HEK293 (cell line): ENCODE results near the gene SLC38A8.
A peak's percentile ranks its signal among the peaks of the same experiment; 100 is the strongest.

ENCODE experiments used
- CTCF ChIA-PET: fragments of 350-600 bp; formaldehyde crosslinking; extraction: SDS; loops from one replicate; lab custom pipeline; 2021; ENCODE audit warnings: antibody characterized with exemption; lab: Yijun Ruan, JAX
- POLR2A ChIA-PET: fragments of 300-600 bp; formaldehyde crosslinking; extraction: SDS; loops from one replicate; lab custom pipeline; 2020; ENCODE audit warnings: antibody characterized with exemption, inconsistent platforms; lab: Yijun Ruan, JAX
- H3K27ac ChIP-seq: fragments of 200-500 bp; sonication (Bioruptor generic); 2 replicates; pipeline ENCODE4 v1.5.1; 2014; ENCODE audit warnings: low read depth, low read length, control low read depth, inconsistent platforms; ENCODE audit errors: extremely low read depth
- H3K36me3 ChIP-seq, 2 experiments: fragments of 200-500 bp in 1 of 2; sonication (Bioruptor generic) in 1 of 2; 1 replicate in 1 of 2; 2 replicates in 1 of 2; pipeline ENCODE4 v1.5.1; 2014 to 2017; ENCODE audit warnings: inconsistent platforms in 2 of 2, low read length in 2 of 2; ENCODE audit not compliant: control insufficient read depth in 2 of 2, insufficient read depth in 1 of 2
- H3K4me1 ChIP-seq: fragments of 200-500 bp; sonication (Bioruptor generic); 2 replicates; pipeline ENCODE4 v1.5.1; 2014; ENCODE audit warnings: mild to moderate bottlenecking, low read length, inconsistent platforms; ENCODE audit not compliant: control insufficient read depth, insufficient read depth
- H3K4me3 ChIP-seq: 2 replicates; pipeline ENCODE4 v1.5.1; 2011; ENCODE audit warnings: low read depth, mild to moderate bottlenecking, control low read depth, low read length, moderate library complexity
- H3K9me3 ChIP-seq: fragments of 200-500 bp; sonication (Bioruptor generic); 2 replicates; pipeline ENCODE4 v1.5.1; 2014; ENCODE audit warnings: low read depth, low read length, inconsistent platforms; ENCODE audit not compliant: control insufficient read depth, insufficient read depth
- BCL11A ChIP-seq: fragments of 450-650 bp; formaldehyde crosslinking; IDR thresholded peaks from 2 replicates; pipeline ENCODE4 v1.5.1; 2016; ENCODE audit warnings: low read depth, missing biosample characterization, missing genetic modification characterization
- EGR2 ChIP-seq: fragments of 450-650 bp; formaldehyde crosslinking; IDR thresholded peaks from 2 replicates; pipeline ENCODE4 v1.5.1; 2016; ENCODE audit warnings: low read depth, missing biosample characterization, missing genetic modification characterization
- PRDM2 ChIP-seq: fragments of 450-650 bp; formaldehyde crosslinking; IDR thresholded peaks from 2 replicates; pipeline ENCODE4 v1.5.1; 2016; ENCODE audit warnings: missing biosample characterization, missing genetic modification characterization, borderline replicate concordance
- REST ChIP-seq: fragments of 450-650 bp; formaldehyde crosslinking; IDR thresholded peaks from 2 replicates; pipeline ENCODE4 v1.5.1; 2016; ENCODE audit warnings: missing biosample characterization, missing genetic modification characterization
- SCRT2 ChIP-seq: fragments of 450-650 bp; formaldehyde crosslinking; IDR thresholded peaks from 2 replicates; pipeline ENCODE4 v1.5.1; 2016; ENCODE audit warnings: missing biosample characterization, missing genetic modification characterization
- YY2 ChIP-seq: fragments of 450-650 bp; formaldehyde crosslinking; IDR thresholded peaks from 2 replicates; pipeline ENCODE4 v1.5.1; 2016; ENCODE audit warnings: missing biosample characterization, missing genetic modification characterization
- ZFHX2 ChIP-seq: fragments of 450-650 bp; formaldehyde crosslinking; conservative IDR thresholded peaks from 2 replicates; pipeline ENCODE4 v1.5.1; 2016; ENCODE audit warnings: missing biosample characterization, missing genetic modification characterization
- ZFP37 ChIP-seq: fragments of 450-650 bp; formaldehyde crosslinking; IDR thresholded peaks from 2 replicates; pipeline ENCODE4 v1.5.1; 2016; ENCODE audit warnings: missing biosample characterization, missing genetic modification characterization
- ZNF214 ChIP-seq: fragments of 450-650 bp; formaldehyde crosslinking; IDR thresholded peaks from 2 replicates; pipeline ENCODE4 v1.5.1; 2017; ENCODE audit warnings: missing biosample characterization, mild to moderate bottlenecking, missing genetic modification characterization, borderline replicate concordance
- ZNF223 ChIP-seq: fragments of 450-650 bp; formaldehyde crosslinking; IDR thresholded peaks from 2 replicates; pipeline ENCODE4 v1.5.1; 2016; ENCODE audit warnings: missing biosample characterization, missing genetic modification characterization
- ZNF248 ChIP-seq: fragments of 450-650 bp; formaldehyde crosslinking; IDR thresholded peaks from 2 replicates; pipeline ENCODE4 v1.5.1; 2017; ENCODE audit warnings: missing biosample characterization, missing genetic modification characterization
- ZNF433 ChIP-seq: fragments of 450-650 bp; formaldehyde crosslinking; IDR thresholded peaks from 2 replicates; pipeline ENCODE4 v1.5.1; 2016; ENCODE audit warnings: missing biosample characterization, missing genetic modification characterization, low read depth
- ZNF544 ChIP-seq: fragments of 450-650 bp; formaldehyde crosslinking; IDR thresholded peaks from 2 replicates; pipeline ENCODE4 v1.5.0; 2017; ENCODE audit warnings: missing biosample characterization, missing genetic modification characterization
- ZNF555 ChIP-seq: fragments of 450-650 bp; formaldehyde crosslinking; conservative IDR thresholded peaks from 2 replicates; pipeline ENCODE4 v1.5.1; 2017; ENCODE audit warnings: missing biosample characterization, mild to moderate bottlenecking, missing genetic modification characterization, inconsistent platforms
- ZNF561 ChIP-seq: fragments of 450-650 bp; IDR thresholded peaks from 2 replicates; pipeline ENCODE4 v1.5.1; 2018; ENCODE audit warnings: missing biosample characterization, missing genetic modification characterization, borderline replicate concordance
- ZNF571 ChIP-seq: fragments of 450-650 bp; formaldehyde crosslinking; IDR thresholded peaks from 2 replicates; pipeline ENCODE4 v1.5.0; 2017; ENCODE audit warnings: missing biosample characterization, missing genetic modification characterization
- ZNF629 ChIP-seq: fragments of 450-650 bp; formaldehyde crosslinking; IDR thresholded peaks from 2 replicates; pipeline ENCODE4 v1.5.1; 2017; ENCODE audit warnings: missing biosample characterization, missing genetic modification characterization
- ZNF777 ChIP-seq: fragments of 450-650 bp; formaldehyde crosslinking; IDR thresholded peaks from 2 replicates; pipeline ENCODE4 v1.5.1; 2017; ENCODE audit warnings: missing biosample characterization, missing genetic modification characterization, borderline replicate concordance
- ZNF791 ChIP-seq: fragments of 450-650 bp; formaldehyde crosslinking; IDR thresholded peaks from 2 replicates; pipeline ENCODE4 v1.5.1; 2016; ENCODE audit warnings: missing biosample characterization, missing genetic modification characterization
- ZNF792 ChIP-seq: fragments of 450-650 bp; formaldehyde crosslinking; IDR thresholded peaks from 2 replicates; pipeline ENCODE4 v1.5.1; 2016; ENCODE audit warnings: missing biosample characterization, missing genetic modification characterization
- TF ChIP-seq, protein P1 (sequence below): fragments of 450-650 bp; formaldehyde crosslinking; IDR thresholded peaks from 2 replicates; pipeline ENCODE4 v1.5.1; 2017; ENCODE audit warnings: missing biosample characterization, missing genetic modification characterization

Gene SLC38A8

DNA sequence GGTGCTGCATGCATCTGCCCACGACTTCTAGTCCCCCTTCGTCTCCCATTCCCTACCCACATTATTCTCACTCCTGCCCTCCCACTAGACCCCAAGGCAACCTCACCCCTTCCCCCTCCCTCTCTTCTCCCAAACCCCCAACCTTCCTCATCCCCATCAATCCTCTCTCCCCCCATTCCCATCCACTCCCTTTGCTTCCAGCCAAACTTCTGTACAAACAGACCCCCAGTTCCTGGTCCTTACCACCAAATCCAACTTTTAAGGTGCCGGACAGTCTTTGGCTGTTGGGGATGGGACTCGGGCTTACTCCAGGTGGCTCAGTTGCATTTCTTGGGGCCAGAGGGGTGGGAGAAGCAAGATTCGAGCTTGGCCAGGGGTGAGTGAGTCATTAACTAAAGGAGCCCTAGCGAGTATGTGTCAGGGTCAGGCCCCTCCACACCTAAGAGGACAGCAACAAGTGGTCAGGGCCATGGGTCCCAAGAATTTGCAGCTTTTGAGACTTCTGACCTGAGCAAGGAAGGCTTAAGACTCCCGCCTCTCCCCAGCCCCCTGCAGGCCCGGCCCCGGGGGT, at the start of gene SLC38A8:
Gene SLC38A8, minus strand, starts transcription at position 488 of the 571 bp plus-strand sequence. CDS start 638 bp downstream, outside the sequence.
- Histone ChIP-seq H3K36me3 (no peaks in the 10 kb centered on the region), H3K4me1 (peaks cover 7% of the 10 kb centered on the region), H3K9me3 (no peaks in the 10 kb centered on the region), H3K4me3 (no peak within 1 kb of the TSS), H3K27ac (no peak within 1 kb of the TSS; the same call in 1 of the 2 replicates)
- POLR2A ChIA-PET = interaction anchor here (1.0 kb wide), 1 partner anchor 28 kb away, joined by 4 read pairs; no protein-coding TSS in a partner anchor
- CTCF ChIA-PET = interaction anchor here (0.6 to 3.7 kb wide), 10 partner anchors 15 to 996 kb away, joined by 3 to 21 read pairs (median 4); partner anchors contain the start of gene KCNG4
- TF ChIP-seq SCRT2 (tag by site-specific recombination) (peak; percentile 65), ZFP37 (tag by site-specific recombination) (no peak)

DNA sequence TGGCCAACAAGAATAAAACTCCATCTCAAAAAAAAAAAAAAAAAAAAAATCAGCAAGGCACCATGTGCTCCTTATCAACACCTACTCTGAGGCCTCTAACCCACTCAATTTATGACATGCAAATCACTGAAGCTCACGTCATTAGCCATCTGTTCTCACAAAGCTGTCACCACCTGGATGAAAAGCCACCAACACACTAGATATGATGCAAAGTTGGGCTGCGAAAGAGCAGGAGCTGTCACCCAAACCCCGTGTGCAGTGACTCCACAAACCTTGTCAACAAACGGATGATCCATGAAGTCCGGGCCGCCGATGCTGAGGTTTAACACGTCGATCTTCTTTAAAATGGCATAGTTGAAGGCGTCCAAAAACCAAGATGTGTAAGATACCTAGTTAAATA, 48.9 kb upstream of the SLC38A8 start:
- TF ChIP-seq ZFHX2 (tag by site-specific recombination) (0 out of 2 replicates have a peak, but pooled peaks have one; percentile 28), ZNF223 (tag by site-specific recombination) (no peak), EGR2 (peak; percentile 28; the same call in 1 of the 2 replicates)
- Histone ChIP-seq H3K36me3 (peaks cover 8 to 98% of the 10 kb centered on the region in 2 experiments), H3K9me3 (no peaks in the 10 kb centered on the region), H3K4me1 (no peaks in the 10 kb centered on the region; the same call in 1 of the 2 replicates), H3K4me3 (no peak overlapping the region), H3K27ac (no peak overlapping the region)
- ChIA-PET CTCF (interaction anchor here (0.6 to 2.4 kb wide), 3 partner anchors 12 to 84 kb away, joined by 3 to 6 read pairs (median 4); no protein-coding TSS in a partner anchor), POLR2A (no interaction called here)

DNA sequence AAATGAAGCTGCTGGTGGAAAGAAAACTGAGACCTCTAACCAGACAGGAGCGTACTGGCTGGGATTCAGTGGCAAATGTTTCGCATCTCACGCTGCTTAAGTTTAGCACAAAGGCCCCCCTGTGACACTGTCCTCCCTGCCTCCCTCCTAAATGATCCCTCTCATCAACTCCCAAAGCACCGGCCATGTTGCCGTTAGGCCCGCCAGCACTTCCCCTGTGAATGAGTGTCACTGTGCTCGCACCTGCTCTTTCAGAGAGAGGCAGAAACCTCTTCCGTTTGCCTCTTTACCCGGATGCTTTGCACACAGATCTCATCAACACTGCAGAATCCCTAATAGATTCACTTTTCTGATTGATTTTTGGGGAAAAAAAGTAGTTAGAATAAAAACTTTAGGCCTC, 47.6 kb upstream of the SLC38A8 start:
- no peak overlapping the region for H3K4me3 ChIP-seq
- no peak overlapping the region for H3K27ac ChIP-seq
- H3K9me3 ChIP-seq = no peaks in the 10 kb centered on the region
- ChIA-PET POLR2A (no interaction called here), CTCF (interaction anchor here (0.6 to 6.7 kb wide), 8 partner anchors 19 to 1104 kb away, joined by 3 to 65 read pairs (median 4); partner anchors contain the start of gene TAF1C)
- H3K4me1 ChIP-seq = no peaks in the 10 kb centered on the region
- peaks cover 8 to 94% of the 10 kb centered on the region in 2 experiments; a peak in 2 of 3 replicates for H3K36me3 ChIP-seq
- TF ChIP-seq, protein P1, sequence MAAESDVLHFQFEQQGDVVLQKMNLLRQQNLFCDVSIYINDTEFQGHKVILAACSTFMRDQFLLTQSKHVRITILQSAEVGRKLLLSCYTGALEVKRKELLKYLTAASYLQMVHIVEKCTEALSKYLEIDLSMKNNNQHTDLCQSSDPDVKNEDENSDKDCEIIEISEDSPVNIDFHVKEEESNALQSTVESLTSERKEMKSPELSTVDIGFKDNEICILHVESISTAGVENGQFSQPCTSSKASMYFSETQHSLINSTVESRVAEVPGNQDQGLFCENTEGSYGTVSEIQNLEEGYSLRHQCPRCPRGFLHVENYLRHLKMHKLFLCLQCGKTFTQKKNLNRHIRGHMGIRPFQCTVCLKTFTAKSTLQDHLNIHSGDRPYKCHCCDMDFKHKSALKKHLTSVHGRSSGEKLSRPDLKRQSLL (tag by site-specific recombination) = no peak
- TF ChIP-seq ZNF792 (tag by site-specific recombination) = no peak
- TF ChIP-seq PRDM2 (tag by site-specific recombination) = no peak
- no peak for TF ChIP-seq ZNF791 (tag by site-specific recombination)
- TF ChIP-seq ZNF629 (tag by site-specific recombination) = no peak
- TF ChIP-seq ZNF777 (tag by site-specific recombination) = no peak
- no peak for TF ChIP-seq ZNF248 (tag by site-specific recombination)
- no peak for TF ChIP-seq ZNF433
- no peak for TF ChIP-seq ZNF214 (tag by site-specific recombination)
- no peak for TF ChIP-seq ZNF571
- TF ChIP-seq ZNF544 (tag by site-specific recombination) = no peak
- TF ChIP-seq BCL11A (tag by site-specific recombination) = no peak
- TF ChIP-seq REST (tag by site-specific recombination) = no peak
- no peak for TF ChIP-seq ZNF561 (tag by site-specific recombination)
- TF ChIP-seq ZNF555 (tag by site-specific recombination) = no peak
- no peak for TF ChIP-seq YY2 (tag by site-specific recombination)
